GM21528 (cell line): ENCODE data around the gene RHD.
"Not testable (repeated sequence)": the region's sequence is repeated elsewhere in the genome, so short reads cannot be mapped to it uniquely, and the experiment has no call there.

Source experiments
- ATAC-seq: cut with Tn5 transposase; IDR thresholded peaks from one replicate; pipeline ENCODE4 v1.9.1; 2021; ENCODE audit warnings: mild to moderate bottlenecking, moderate library complexity; ENCODE audit not compliant: unreplicated experiment, low FRiP score

Gene RHD

GRCh38 chr1:25272238-25272637, at the start of gene RHD:
TSS of gene RHD (plus strand) at chr1:25272509. CDS start at chr1:25272548, 39 bp downstream.
- ATAC-seq, result not testable (repeated sequence)

- no peak for ATAC-seq
Observed at GRCh38 chr1:25222606-25223005, 49.7 kb upstream of the RHD start.

DNA sequence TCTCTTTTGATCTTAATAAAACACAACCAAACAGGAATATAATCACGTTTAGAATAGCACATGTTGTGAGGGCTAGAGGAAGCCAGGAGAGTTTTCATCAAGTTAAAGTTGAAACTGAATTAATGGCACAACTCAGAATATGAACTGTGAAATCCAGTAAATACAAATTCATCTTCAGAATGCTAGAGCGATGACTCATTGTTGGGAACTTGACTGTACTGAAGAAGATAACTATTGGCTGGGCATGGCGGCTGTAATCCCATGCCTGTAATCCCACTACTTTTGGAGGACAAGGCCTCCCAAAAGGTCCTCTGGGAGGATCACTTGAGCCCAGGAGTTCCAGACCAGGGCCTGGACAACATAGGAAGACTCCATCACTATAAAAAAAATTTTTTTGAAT, 48.8 kb upstream of the RHD start:
- no peak for ATAC-seq

- peak; percentile 74 for ATAC-seq
Observed at GRCh38 chr1:25232027-25232865, 40.1 kb upstream of the RHD start, which contains the start of gene SYF2. TSS of gene SYF2 (minus strand) at chr1:25232502. CDS start at chr1:25232467, 35 bp downstream.

DNA sequence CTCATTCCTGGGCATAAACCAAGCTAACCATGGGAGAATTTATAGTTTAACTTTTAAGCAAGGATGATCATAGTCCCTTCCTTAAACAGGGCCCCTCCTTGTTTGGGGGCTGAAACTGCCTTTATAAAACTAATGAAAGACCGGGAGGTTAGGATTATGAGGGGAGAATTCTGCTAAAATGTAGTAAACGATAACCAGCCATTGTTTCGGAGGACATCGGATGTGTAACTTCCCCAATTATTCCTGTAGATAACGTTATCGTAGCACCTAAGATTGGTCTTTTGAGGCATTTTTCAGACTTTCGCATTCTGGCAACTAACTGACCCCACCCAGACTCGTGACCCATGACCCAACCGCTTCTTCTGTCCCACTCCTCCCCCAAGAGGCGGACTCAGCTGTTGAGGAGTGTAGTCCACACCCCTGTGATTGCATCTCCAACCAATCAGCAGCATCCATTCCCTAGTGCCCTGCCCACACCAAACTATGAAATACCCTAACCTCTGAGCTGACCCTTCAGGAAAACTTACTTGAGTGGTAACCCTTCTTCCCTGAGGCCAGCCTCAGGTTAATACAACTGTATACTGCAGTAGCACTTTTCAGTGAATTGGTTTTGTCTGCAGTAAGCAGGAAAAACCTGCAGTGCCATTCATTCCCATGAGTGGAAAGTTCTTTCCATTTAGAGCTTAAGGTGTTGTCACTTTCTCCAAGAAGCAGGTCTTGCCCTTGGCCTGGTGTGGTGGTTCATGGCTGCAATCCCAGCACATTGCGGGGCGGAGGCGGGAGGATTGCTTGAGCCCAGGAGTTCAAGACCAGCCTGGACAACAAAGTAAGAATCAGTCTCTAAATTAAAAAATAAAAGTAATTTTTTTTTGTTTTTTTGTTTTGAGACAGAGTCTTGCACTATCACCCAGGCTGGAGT, 39.2 kb upstream of the RHD start:
- peak; percentile 49 for ATAC-seq

- ATAC-seq, result not testable (repeated sequence)
Observed at GRCh38 chr1:25235411-25235810, 36.9 kb upstream of the RHD start.

DNA sequence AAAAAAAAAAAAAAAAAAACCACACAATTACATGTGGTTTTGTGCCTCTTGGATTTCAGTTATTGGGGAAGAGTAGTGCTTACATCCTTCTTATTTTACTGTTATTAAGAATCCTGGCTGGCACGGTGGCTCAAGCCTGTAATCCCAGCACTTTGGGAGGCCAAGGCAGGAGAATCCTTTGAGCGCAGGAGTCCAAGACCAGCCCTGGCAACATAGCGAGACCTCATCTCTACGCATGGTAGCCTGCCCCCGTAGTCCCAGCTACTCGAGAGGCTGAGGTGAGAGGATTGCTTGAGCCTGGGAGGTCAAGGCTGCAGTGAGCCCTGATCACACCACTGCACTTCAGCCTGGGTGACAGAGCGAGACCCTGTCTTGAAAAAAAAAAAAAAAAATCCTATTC, 36.0 kb upstream of the RHD start:
- not testable (repeated sequence) for ATAC-seq

GRCh38 chr1:25238046-25238445, 34.3 kb upstream of the RHD start:
- ATAC-seq, result no peak

DNA sequence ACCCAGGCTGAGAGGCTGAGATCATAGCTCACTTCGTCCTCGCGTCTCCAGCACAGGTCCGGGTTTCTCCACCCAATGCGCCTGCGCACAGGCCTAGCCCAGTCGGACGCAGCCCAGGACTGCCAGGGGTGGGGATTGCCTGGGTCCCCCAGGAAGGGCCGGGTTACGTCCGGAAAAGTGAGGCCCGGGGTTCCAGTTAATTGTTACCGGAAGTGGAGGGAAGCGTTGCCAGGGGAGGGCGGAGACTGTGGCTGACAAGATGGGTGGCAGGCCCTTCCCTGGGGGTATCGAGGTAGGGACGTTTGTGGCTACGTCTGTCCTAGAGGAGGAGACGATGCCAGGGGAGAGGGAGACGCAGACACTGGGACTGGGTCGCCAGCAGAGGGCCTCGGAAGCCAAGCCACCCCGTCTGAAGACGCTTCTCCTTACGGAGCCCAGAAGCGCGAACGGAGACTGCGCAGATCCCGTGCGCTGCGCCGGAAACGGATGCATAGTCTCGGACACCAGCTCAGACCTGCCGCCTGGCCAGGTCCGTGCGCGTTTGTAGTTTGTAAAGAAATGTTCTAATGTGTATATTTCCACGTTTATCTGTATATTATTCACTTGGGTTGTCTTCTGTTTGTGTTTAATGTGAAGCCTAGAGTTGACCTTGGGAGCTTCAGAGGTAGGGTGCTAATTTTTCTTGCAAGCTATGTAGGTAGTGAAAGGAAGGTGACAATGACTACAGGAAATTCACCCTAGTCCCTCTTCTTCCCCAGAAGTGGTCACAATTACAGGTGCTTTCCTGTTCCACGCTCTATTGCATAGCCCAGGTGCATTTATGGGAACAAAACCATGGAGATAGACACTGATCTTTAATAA, 32.4 kb upstream of the RHD start:
- ATAC-seq, result peak; percentile 66

DNA sequence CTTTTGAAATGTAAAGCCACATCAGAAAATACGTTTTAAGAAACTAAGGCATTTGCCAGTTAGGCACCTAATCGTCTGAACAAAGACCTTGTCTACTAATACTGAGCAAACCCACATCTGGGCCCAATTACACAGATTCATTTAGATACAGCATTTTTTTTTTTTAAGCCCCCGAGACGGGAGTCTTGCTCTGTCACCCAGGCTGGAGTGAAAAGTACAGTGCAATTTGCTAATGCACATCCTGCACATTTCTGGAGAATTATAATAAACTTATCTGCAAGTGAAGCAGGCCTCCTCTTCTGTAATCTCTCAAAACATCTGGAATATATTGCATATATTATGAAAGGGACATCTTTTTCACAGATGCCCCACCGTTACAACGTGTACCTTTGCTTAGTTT, 28.4 kb upstream of the RHD start:
- no peak for ATAC-seq

DNA sequence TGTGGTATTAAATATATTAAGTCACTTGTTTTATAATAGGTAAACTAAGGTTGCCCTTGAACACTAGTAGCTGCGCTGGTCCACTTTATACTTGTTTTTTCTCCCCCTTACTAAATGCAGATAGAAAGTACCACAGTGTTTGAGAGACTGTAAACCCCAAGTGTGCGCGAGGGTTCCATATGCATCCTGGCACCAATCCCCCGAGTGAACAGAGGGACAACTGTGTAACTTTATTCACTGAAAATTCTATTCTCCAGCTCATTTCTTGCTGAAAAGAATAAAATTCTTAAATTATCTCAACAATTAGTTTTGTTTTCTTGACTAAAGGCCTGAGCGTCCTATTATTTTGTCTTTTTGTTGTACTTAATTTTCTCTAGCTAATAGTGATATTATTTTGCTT, 26.9 kb upstream of the RHD start:
- ATAC-seq, result no peak

- peak; percentile 1 for ATAC-seq
Observed at GRCh38 chr1:25245809-25246599, 26.3 kb upstream of the RHD start.

GRCh38 chr1:25246600-25247023, 25.7 kb upstream of the RHD start:
- peak; percentile 11 for ATAC-seq

DNA sequence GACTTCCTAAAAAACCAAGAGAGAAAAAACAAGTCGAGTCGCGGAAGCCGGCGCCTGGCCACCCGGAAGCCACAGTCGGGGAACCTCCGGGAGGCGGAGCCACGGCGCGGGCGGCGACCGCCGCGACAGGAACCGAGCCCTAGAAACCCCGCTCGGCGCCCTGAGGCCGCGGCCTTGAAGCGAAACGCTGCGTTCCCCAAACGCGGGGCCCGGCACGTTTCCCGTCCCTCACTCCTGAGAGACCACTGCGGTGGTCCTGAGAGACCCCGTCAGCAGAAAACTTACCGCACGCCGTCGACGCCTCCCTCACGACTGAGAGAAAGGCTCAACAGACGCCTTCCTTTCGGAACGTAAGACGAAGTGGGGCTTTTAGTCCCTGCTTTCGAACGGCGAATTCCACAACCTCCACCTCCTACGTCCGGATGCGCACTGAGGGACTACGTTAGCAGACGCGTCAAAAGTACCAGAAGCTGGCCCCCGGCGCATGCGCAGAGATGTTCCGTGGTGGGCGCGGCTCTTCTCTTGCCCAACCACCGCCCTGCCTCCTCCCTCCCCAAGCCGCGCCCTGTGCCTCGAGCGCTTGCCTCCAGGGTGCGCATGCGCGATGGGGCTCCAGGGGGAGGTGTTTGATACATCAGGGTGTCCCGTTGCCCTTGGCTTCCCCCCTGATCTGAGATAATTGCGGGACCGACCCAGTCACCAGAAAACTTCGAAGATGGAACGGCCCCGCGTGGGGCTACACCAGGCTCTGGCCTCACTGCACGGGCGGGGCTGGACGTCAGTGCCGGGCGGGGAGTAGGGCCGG, 25.1 kb upstream of the RHD start, which contains the start of gene RSRP1:
TSS of gene RSRP1 (minus strand) at position 431 of the 805 bp plus-strand sequence. CDS start 491 bp downstream, outside the sequence.
- peak; percentile 79 for ATAC-seq

- ATAC-seq, result peak; percentile 40
Observed at GRCh38 chr1:25247829-25248754, 24.2 kb upstream of the RHD start.

DNA sequence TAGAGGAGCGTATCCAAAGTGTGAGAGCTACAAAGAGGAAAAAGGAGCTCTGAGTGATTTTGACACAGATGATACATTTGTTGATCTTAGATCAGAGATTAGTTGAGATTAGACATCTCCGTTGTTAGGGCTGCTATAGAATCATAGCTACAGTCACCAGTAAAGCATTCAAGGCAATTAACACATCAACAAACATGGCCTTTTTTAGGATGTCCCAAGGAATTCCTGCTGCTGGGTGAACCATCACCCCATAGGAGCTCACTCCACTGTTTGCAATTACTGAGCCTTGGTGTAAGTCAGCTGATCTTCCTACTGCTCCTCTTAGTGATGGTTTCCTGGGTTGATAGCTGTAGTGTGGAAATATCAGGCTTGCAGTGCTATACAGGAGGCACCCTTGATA, 18.4 kb upstream of the RHD start:
- ATAC-seq, result no peak
